ENCODE results near the gene TMPRSS9. TPM values are rescaled to one million over a fixed set of nuclear protein-coding genes. Genes with fewer than 3 reads are reported as not detected.
"Not testable (repeated sequence)": the region's sequence is repeated elsewhere in the genome, so short reads cannot be mapped to it uniquely, and the experiment has no call there.

TMPRSS9 gene
- total and polyA plus RNA-seq, 4 donors = 0.05 to 0.37 (median 0.09) TPM; not detected in 1

GRCh38 chr19:2392366-2392765 lies 32.3 kb downstream of the TMPRSS9 start:
- Histone ChIP-seq H3K36me3 (ENCODE audit: control insufficient read depth in 4 of 4, insufficient read depth in 4 of 4, low read length in 4 of 4) (no peaks in the 10 kb centered on the region), H3K4me1 (ENCODE audit: control insufficient read depth in 5 of 5, insufficient read depth in 5 of 5, low read length in 5 of 5) (no peaks in the 10 kb centered on the region), H3K9ac (ENCODE audit: insufficient read depth in 1 of 2, low read length in 2 of 2) (no peak overlapping the region), H3K4me3 (no peak overlapping the region), H3K9me3 (ENCODE audit: control insufficient read depth in 4 of 4, insufficient read depth in 3 of 4, low read length in 3 of 4) (peaks cover 0 to 2% (median 0%) of the 10 kb centered on the region in 4 donors), H3K27me3 (ENCODE audit: control insufficient read depth in 3 of 3, insufficient read depth in 3 of 3, low read length in 2 of 3) (no peaks in the 10 kb centered on the region), H3K27ac (ENCODE audit: low read depth in 1 of 2, low read length in 1 of 2) (no peak overlapping the region)
- DNase-seq (no peak), ATAC-seq (ENCODE audit: insufficient read depth, low FRiP score) (no peak)
- WGBS, 2 donors = 59 to 82% methylated on average over 7 of the region's 7 CpGs
- no peak for TF ChIP-seq CTCF (IDR thresholded peaks at IDR 0.05; ENCODE audit: control extremely low read depth, extremely low read depth)

GRCh38 chr19:2392899-2393298 lies 32.8 kb downstream of the TMPRSS9 start:
- not testable (repeated sequence) for H3K9ac ChIP-seq (ENCODE audit: insufficient read depth in 1 of 2, low read length in 2 of 2); H3K9me3 ChIP-seq (ENCODE audit: control insufficient read depth in 4 of 4, insufficient read depth in 3 of 4, low read length in 3 of 4); H3K4me1 ChIP-seq (ENCODE audit: control insufficient read depth in 5 of 5, insufficient read depth in 5 of 5, low read length in 5 of 5); H3K27ac ChIP-seq (ENCODE audit: low read depth in 1 of 2, low read length in 1 of 2); ATAC-seq (ENCODE audit: insufficient read depth, low FRiP score); DNase-seq; H3K27me3 ChIP-seq (ENCODE audit: control insufficient read depth in 3 of 3, insufficient read depth in 3 of 3, low read length in 2 of 3); H3K36me3 ChIP-seq (ENCODE audit: control insufficient read depth in 4 of 4, insufficient read depth in 4 of 4, low read length in 4 of 4); H3K4me3 ChIP-seq
- 74 to 83% methylated on average over 8 of the region's 8 CpGs for WGBS, 2 donors

- Histone ChIP-seq H3K9me3 (ENCODE audit: control insufficient read depth in 4 of 4, insufficient read depth in 3 of 4, low read length in 3 of 4) (peaks cover 0 to 2% (median 0%) of the 10 kb centered on the region in 4 donors), H3K4me3 (no peak overlapping the region), H3K9ac (ENCODE audit: insufficient read depth in 1 of 2, low read length in 2 of 2) (no peak overlapping the region), H3K27ac (ENCODE audit: low read depth in 1 of 2, low read length in 1 of 2) (no peak overlapping the region), H3K27me3 (ENCODE audit: control insufficient read depth in 3 of 3, insufficient read depth in 3 of 3, low read length in 2 of 3) (no peaks in the 10 kb centered on the region), H3K4me1 (ENCODE audit: control insufficient read depth in 5 of 5, insufficient read depth in 5 of 5, low read length in 5 of 5) (no peaks in the 10 kb centered on the region), H3K36me3 (ENCODE audit: control insufficient read depth in 4 of 4, insufficient read depth in 4 of 4, low read length in 4 of 4) (no peaks in the 10 kb centered on the region)
- TF ChIP-seq CTCF (IDR thresholded peaks at IDR 0.05; ENCODE audit: control extremely low read depth, extremely low read depth) = no peak
- DNase-seq (no peak), ATAC-seq (ENCODE audit: insufficient read depth, low FRiP score) (no peak)
- WGBS, 2 donors = 50 to 60% methylated on average over 8 of the region's 8 CpGs
These were observed 34.0 kb downstream of the TMPRSS9 start for GRCh38 chr19:2394054-2394441.

- Histone ChIP-seq H3K4me3 (no peak overlapping the region), H3K27ac (ENCODE audit: low read depth in 1 of 2, low read length in 1 of 2) (no peak overlapping the region), H3K27me3 (ENCODE audit: control insufficient read depth in 3 of 3, insufficient read depth in 3 of 3, low read length in 2 of 3) (no peaks in the 10 kb centered on the region), H3K9me3 (ENCODE audit: control insufficient read depth in 4 of 4, insufficient read depth in 3 of 4, low read length in 3 of 4) (peaks cover 0 to under 1% (median 0%) of the 10 kb centered on the region in 4 donors), H3K4me1 (ENCODE audit: control insufficient read depth in 5 of 5, insufficient read depth in 5 of 5, low read length in 5 of 5) (no peaks in the 10 kb centered on the region), H3K9ac (ENCODE audit: insufficient read depth in 1 of 2, low read length in 2 of 2) (no peak overlapping the region), H3K36me3 (ENCODE audit: control insufficient read depth in 4 of 4, insufficient read depth in 4 of 4, low read length in 4 of 4) (no peaks in the 10 kb centered on the region)
- DNase-seq = peak in 1 of 3 donors; percentile 13
- 32 to 56% methylated on average over 27 of the region's 27 CpGs for WGBS, 2 donors
- TF ChIP-seq CTCF (IDR thresholded peaks at IDR 0.05; ENCODE audit: control extremely low read depth, extremely low read depth) = no peak
- no peak for ATAC-seq (ENCODE audit: insufficient read depth, low FRiP score)
These were observed 34.6 kb downstream of the TMPRSS9 start for GRCh38 chr19:2394442-2395292.

GRCh38 chr19:2395293-2395829 lies 35.3 kb downstream of the TMPRSS9 start:
- not testable (repeated sequence) for ATAC-seq (ENCODE audit: insufficient read depth, low FRiP score); H3K9me3 ChIP-seq (ENCODE audit: control insufficient read depth in 4 of 4, insufficient read depth in 3 of 4, low read length in 3 of 4); H3K27ac ChIP-seq (ENCODE audit: low read depth in 1 of 2, low read length in 1 of 2); H3K27me3 ChIP-seq (ENCODE audit: control insufficient read depth in 3 of 3, insufficient read depth in 3 of 3, low read length in 2 of 3); H3K9ac ChIP-seq (ENCODE audit: insufficient read depth in 1 of 2, low read length in 2 of 2); H3K36me3 ChIP-seq (ENCODE audit: control insufficient read depth in 4 of 4, insufficient read depth in 4 of 4, low read length in 4 of 4); DNase-seq; H3K4me1 ChIP-seq (ENCODE audit: control insufficient read depth in 5 of 5, insufficient read depth in 5 of 5, low read length in 5 of 5); H3K4me3 ChIP-seq
- 88 to 95% methylated on average over 18 of the region's 18 CpGs for WGBS, 2 donors

- not testable (repeated sequence) for H3K9me3 ChIP-seq (ENCODE audit: control insufficient read depth in 4 of 4, insufficient read depth in 3 of 4, low read length in 3 of 4); DNase-seq; H3K27ac ChIP-seq (ENCODE audit: low read depth in 1 of 2, low read length in 1 of 2); H3K4me3 ChIP-seq; H3K36me3 ChIP-seq (ENCODE audit: control insufficient read depth in 4 of 4, insufficient read depth in 4 of 4, low read length in 4 of 4); H3K27me3 ChIP-seq (ENCODE audit: control insufficient read depth in 3 of 3, insufficient read depth in 3 of 3, low read length in 2 of 3); H3K4me1 ChIP-seq (ENCODE audit: control insufficient read depth in 5 of 5, insufficient read depth in 5 of 5, low read length in 5 of 5); ATAC-seq (ENCODE audit: insufficient read depth, low FRiP score); H3K9ac ChIP-seq (ENCODE audit: insufficient read depth in 1 of 2, low read length in 2 of 2)
- WGBS, 2 donors = 93 to 98% methylated on average over 7 of the region's 7 CpGs
These were observed 37.1 kb downstream of the TMPRSS9 start for GRCh38 chr19:2397173-2397572.
